GM12878 (cell line): ENCODE data around the gene SIAH2. TPM values are rescaled to one million over a fixed set of nuclear protein-coding genes. Genes with fewer than 3 reads are reported as not detected.

Experiments used
- ATAC-seq: fragments of 200-7000 bp; cut with Tn5 transposase; 3 replicates; pipeline ENCODE4 v1.9.1; 2020; ENCODE audit warnings: mild to moderate bottlenecking, moderate library complexity
- BruUV-seq: library from RNA; stranded (reverse); fragments of 400-500 nt; replicated peaks from 2 replicates; lab custom pipeline; 2021; lab: Mats Ljungman, UMichigan
- CTCF ChIA-PET: fragments of 300-600 bp; sonication (Branson Sonifier 250); formaldehyde crosslinking; extraction: SDS; loops from one replicate; lab custom pipeline; 2021; ENCODE audit warnings: inconsistent platforms; lab: Yijun Ruan, JAX
- POLR2A ChIA-PET: fragments of 350-600 bp; formaldehyde crosslinking; extraction: SDS; loops from one replicate; lab custom pipeline; 2021; ENCODE audit warnings: inconsistent platforms; lab: Charles Lee
- RAD21 ChIA-PET: fragments of 300-600 bp; sonication (Branson Sonifier 250); formaldehyde crosslinking; loops from one replicate; lab custom pipeline; 2023; ENCODE audit warnings: antibody characterized with exemption; ENCODE audit not compliant: unreplicated experiment; lab: Charles Lee
- SMC1A ChIA-PET: fragments of 300-600 bp; sonication (Branson Sonifier 250); formaldehyde crosslinking; loops from one replicate; lab custom pipeline; 2023; ENCODE audit not compliant: unreplicated experiment, uncharacterized antibody; lab: Charles Lee
- DNase-seq: peaks from one replicate; pipeline ENCODE4 v3.0.0-alpha.2; 2011; ENCODE audit warnings: low read depth, low spot score
- FAIRE-seq: peaks from 3 replicates; lab custom pipeline; 2011; peaks lifted over from hg19 to GRCh38; lab: Jason Lieb, UNC
- H2AFZ ChIP-seq: 2 replicates; pipeline ENCODE4 v1.6.0; 2011; ENCODE audit warnings: low read depth, low read length, control low read depth; ENCODE audit not compliant: control insufficient read depth
- H3K27ac ChIP-seq: 2 replicates; pipeline ENCODE4 v1.5.1; 2011; ENCODE audit warnings: control low read depth; ENCODE audit not compliant: control insufficient read depth, insufficient read depth
- H3K27me3 ChIP-seq, 2 experiments: replicated peaks in 1 of 2; 2 replicates each; pipeline versions ENCODE4 v1.6.0 to v1.6.1; 2011; ENCODE audit warnings: low read length in 1 of 2; ENCODE audit not compliant: control insufficient read depth in 2 of 2, insufficient read depth in 2 of 2
- H3K36me3 ChIP-seq, 2 experiments: 2 replicates each; pipeline ENCODE4 v1.5.1; 2011; ENCODE audit warnings: low read length in 1 of 2; ENCODE audit not compliant: control insufficient read depth in 2 of 2, insufficient read depth in 2 of 2
- H3K4me1 ChIP-seq: 2 replicates; pipeline ENCODE4 v1.6.1; 2011; ENCODE audit warnings: mild to moderate bottlenecking, low read length, moderate library complexity, mixed read lengths; ENCODE audit not compliant: control insufficient read depth, insufficient read depth
- H3K4me2 ChIP-seq: 2 replicates; pipeline ENCODE4 v1.6.0; 2011; ENCODE audit warnings: control low read depth; ENCODE audit not compliant: control insufficient read depth, insufficient read depth
- H3K4me3 ChIP-seq: fragments of 200-600 bp; sonication (generic); 2 replicates; pipeline ENCODE4 v1.5.1; 2016
- H3K79me2 ChIP-seq: 2 replicates; pipeline ENCODE4 v1.6.0; 2011; ENCODE audit warnings: low read length; ENCODE audit not compliant: control insufficient read depth, insufficient read depth
- H3K9ac ChIP-seq: 2 replicates; pipeline ENCODE4 v1.8.0; 2011; ENCODE audit warnings: low read length, control low read depth, mixed read lengths; ENCODE audit not compliant: control insufficient read depth, insufficient read depth
- H3K9me3 ChIP-seq: replicated peaks from 3 replicates; pipeline ENCODE4 v1.5.1; 2011; ENCODE audit warnings: mild to moderate bottlenecking, low read length; ENCODE audit not compliant: control insufficient read depth, insufficient read depth
- H4K20me1 ChIP-seq: 2 replicates; pipeline ENCODE4 v1.6.0; 2011; ENCODE audit not compliant: control insufficient read depth, insufficient read depth
- CTCF ChIP-seq, 3 experiments: IDR thresholded peaks in 2 of 3; conservative IDR thresholded peaks in 1 of 3; 2 replicates each; pipeline ENCODE4 v1.5.1; 2011; ENCODE audit warnings: low read depth in 3 of 3, low read length in 3 of 3, mild to moderate bottlenecking in 3 of 3, control low read depth in 2 of 3, moderate library complexity in 2 of 3, inconsistent platforms in 1 of 3, mixed read lengths in 1 of 3; ENCODE audit not compliant: control insufficient read depth in 2 of 3, insufficient read depth in 1 of 3; ENCODE audit errors: extremely low read depth in 1 of 3
- KDM1A ChIP-seq: fragments of 200-600 bp; sonication (generic); IDR thresholded peaks from 2 replicates; pipeline ENCODE4 v1.6.1; 2016; ENCODE audit warnings: borderline replicate concordance
- MTA2 ChIP-seq: fragments of 450-650 bp; IDR thresholded peaks from 2 replicates; pipeline ENCODE4 v1.6.1; 2016; ENCODE audit warnings: low read depth, mild to moderate bottlenecking, moderate library complexity
- NFIC ChIP-seq: IDR thresholded peaks from 2 replicates; pipeline ENCODE4 v1.6.1; 2012; ENCODE audit warnings: low read depth, mild to moderate bottlenecking, inconsistent platforms, low read length, moderate library complexity
- NRF1 ChIP-seq: conservative IDR thresholded peaks from 2 replicates; pipeline ENCODE4 v1.6.1; 2011; ENCODE audit warnings: mild to moderate bottlenecking, low read depth, low read length, improper control_type of control experiment
- POLR2A ChIP-seq: IDR thresholded peaks from 2 replicates; pipeline ENCODE4 v1.6.1; 2011; ENCODE audit warnings: low read depth, mild to moderate bottlenecking, low read length
- POLR2AphosphoS2 ChIP-seq: IDR thresholded peaks from 2 replicates; pipeline ENCODE4 v1.6.1; 2011; ENCODE audit warnings: low read depth, mild to moderate bottlenecking, low read length, improper control_type of control experiment, moderate library complexity
- STAT1 ChIP-seq: fragments of 450-650 bp; conservative IDR thresholded peaks from 2 replicates; pipeline ENCODE4 v1.6.1; 2014; ENCODE audit warnings: antibody characterized with exemption, mild to moderate bottlenecking
- WGBS: methylation state at CpG from one replicate; pipeline ENCODE4 v1.1.6; 2016; ENCODE audit warnings: low lambda C conversion rate; ENCODE audit not compliant: insufficient replicate concordance, insufficient coverage; ENCODE audit errors: missing lambda C conversion rate; 5-methylcytosine and 5-hydroxymethylcytosine counted together
- in situ Hi-C: fragments of 300-500 bp; cut with MboI; formaldehyde crosslinking; loops from 9 replicates; pipeline ENCODE4 v1.14.3; 2018; ENCODE audit warnings: mixed read lengths
- intact Hi-C: fragments of 100-400 bp; cut with micrococcal nuclease; formaldehyde crosslinking; loops from one replicate; pipeline ENCODE4 v1.14.2; 2022; ENCODE audit not compliant: unreplicated experiment
- polyA plus RNA-seq, 11 experiments: library from polyadenylated mRNA; depleted of rRNA in 4 of 11; unstranded in 6 of 11; stranded (reverse) in 5 of 11; fragments of >200 nt; fragmentation: Nextera tagmentation in 4 of 11; fragmentation: Illumina TruSeq in 1 of 11; extraction: Ambion mirVana in 4 of 11; extraction: Trizol in 1 of 11; gene quantifications; 1 replicate in 1 of 11; 2 replicates in 10 of 11; pipeline versions ENCODE4 v1.2.1 to v1.2.3, GENCODE V29; 2011 to 2016; ENCODE audit warnings: inconsistent platforms in 2 of 11, missing spikeins in 2 of 11, low read depth in 1 of 11
- total RNA-seq, 4 experiments: library from RNA; depleted of rRNA in 3 of 4; stranded (reverse); fragments of >200 nt in 3 of 4; fragmentation: Illumina TruSeq in 1 of 4; extraction: Trizol in 1 of 4; gene quantifications; 2 replicates each; pipeline versions ENCODE4 v1.2.1 to v1.2.3, GENCODE V29; 2013 to 2021

Gene SIAH2
- total and polyA plus RNA-seq, 10 of the 15 experiments (the other 5 are each of a cell fraction or from before 2014, with no cell fraction given): 3.3 to 51.5 (median 29.7) TPM

- FAIRE-seq: no peak
- no TSS peak for BruUV-seq
- in situ Hi-C loops: no loop called here
Observed at GRCh38 chr3:150745832-150746231, 17.1 kb downstream of the SIAH2 start.

More at GRCh38 chr3:150745832-150746231, 17.1 kb downstream of the SIAH2 start:
- intact Hi-C loops: no loop called here
- POLR2A ChIA-PET: interaction anchor here (0.8 to 1.2 kb wide), 4 partner anchors 14 to 18 kb away, joined by 3 to 8 read pairs (median 4); partner anchors contain the start of gene SIAH2
- Histone ChIP-seq H3K27ac (no peak overlapping the region), H3K27me3 (no peaks in the 10 kb centered on the region), H2AFZ (no peak overlapping the region), H3K4me3 (no peak overlapping the region), H3K9ac (no peak overlapping the region), H3K4me2 (no peak overlapping the region), H3K79me2 (peaks cover 78% of the 10 kb centered on the region), H4K20me1 (no peaks in the 10 kb centered on the region), H3K9me3 (no peaks in the 10 kb centered on the region), H3K4me1 (peaks cover 21% of the 10 kb centered on the region), H3K36me3 (peaks cover 2 to 5% of the 10 kb centered on the region in 2 experiments; a peak in 3 of 4 replicates)
- SMC1A ChIA-PET: interaction anchor here (1.1 to 1.3 kb wide), 3 partner anchors 10 to 16 kb away, joined by 4 to 6 read pairs (median 6); no protein-coding TSS in a partner anchor
- TF ChIP-seq NFIC (no peak), CTCF (IDR thresholded peaks at IDR 0.05 in 2 of 3, conservative IDR thresholded peaks at IDR 0.05 in 1 of 3; ENCODE audit: control insufficient read depth in 2 of 3, extremely low read depth in 1 of 3, insufficient read depth in 1 of 3, low read depth in 3 of 3, low read length in 3 of 3) (no peak), STAT1 (no peak), KDM1A (no peak), MTA2 (no peak), NRF1 (no peak), POLR2AphosphoS2 (no peak), POLR2A (no peak)
- ATAC-seq: no peak
- WGBS: 95% methylated on average over 3 of the region's 3 CpGs
- no peak for DNase-seq
- CTCF ChIA-PET: interaction anchor here (1.0 to 3.1 kb wide), 3 partner anchors 9 to 16 kb away, joined by 4 to 7 read pairs (median 7); no protein-coding TSS in a partner anchor
- RAD21 ChIA-PET: interaction anchor here (1.1 kb wide), 1 partner anchor 16 kb away, joined by 4 read pairs; no protein-coding TSS in a partner anchor
